H1 (cell line): ENCODE results near the gene MAGEC1. TPM values are rescaled to one million over a fixed set of nuclear protein-coding genes. Genes with fewer than 3 reads are reported as not detected.

ENCODE experiments used
- SP1 ChIP-seq: IDR thresholded peaks from 2 replicates; pipeline ENCODE4 v1.6.1; 2011; ENCODE audit warnings: low read depth, low read length
- polyA plus RNA-seq, 7 experiments: library from polyadenylated mRNA; depleted of rRNA in 3 of 7; stranded (reverse) in 5 of 7; unstranded in 2 of 7; fragments of >200 nt in 5 of 7; fragments of 200-250 nt in 2 of 7; gene quantifications; 1 replicate in 5 of 7; 2 replicates in 1 of 7; 4 replicates in 1 of 7; pipeline versions ENCODE4 v1.2.1 to v1.2.3, GENCODE V29; 2011 to 2013; ENCODE audit warnings: missing spikeins in 2 of 7, mixed read lengths in 2 of 7
- total RNA-seq: library from RNA; stranded (reverse); fragmentation: NEBNext Ultra II Directional; extraction: Animal tissue kit (Norgen Biotek cat#: 25700); gene quantifications from 2 replicates; pipeline ENCODE4 v1.2.1, GENCODE V29; 2021
- TF ChIP-seq, protein P1 (sequence below): IDR thresholded peaks from 2 replicates; pipeline ENCODE4 v1.6.1; 2011; ENCODE audit warnings: low read length, improper control_type of control experiment

The MAGEC1 gene
- total and polyA plus RNA-seq, 2 of the 8 experiments (the other 6 are each of a cell fraction or from before 2014, with no cell fraction given) = not detected

DNA sequence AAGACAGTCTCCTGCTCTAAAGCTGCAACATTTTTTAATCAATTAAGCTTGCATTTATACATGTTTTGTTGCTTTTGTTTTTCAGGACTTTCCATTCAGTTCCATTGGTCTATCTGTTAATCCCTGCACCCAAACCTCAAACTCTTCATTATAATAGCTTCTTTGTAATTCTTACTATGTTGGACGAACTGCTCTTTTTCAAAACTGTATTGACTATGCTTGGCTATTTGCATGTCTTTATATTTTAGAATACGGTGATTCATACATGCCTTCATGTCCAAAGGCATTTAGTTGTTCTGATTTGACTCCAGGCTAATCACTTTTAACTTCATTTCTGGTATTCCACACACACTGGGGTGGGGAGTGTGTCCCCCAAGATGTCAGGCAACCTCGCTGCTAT lies 14.1 kb downstream of the MAGEC1 start (continued):
- TF ChIP-seq, protein P1, sequence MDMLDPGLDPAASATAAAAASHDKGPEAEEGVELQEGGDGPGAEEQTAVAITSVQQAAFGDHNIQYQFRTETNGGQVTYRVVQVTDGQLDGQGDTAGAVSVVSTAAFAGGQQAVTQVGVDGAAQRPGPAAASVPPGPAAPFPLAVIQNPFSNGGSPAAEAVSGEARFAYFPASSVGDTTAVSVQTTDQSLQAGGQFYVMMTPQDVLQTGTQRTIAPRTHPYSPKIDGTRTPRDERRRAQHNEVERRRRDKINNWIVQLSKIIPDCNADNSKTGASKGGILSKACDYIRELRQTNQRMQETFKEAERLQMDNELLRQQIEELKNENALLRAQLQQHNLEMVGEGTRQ = no peak
- no peak for TF ChIP-seq SP1
